ENCODE results near the gene CSTF2T.

Gene CSTF2T

GRCh38 chr10:51656503-51656902, 42.9 kb downstream of the CSTF2T start:
- DNase-seq (ENCODE audit: low read depth in 1 of 2, low spot score in 1 of 2) = no peak
- in situ Hi-C loops (cut with HindIII; ENCODE audit: low pct_unique_long_range_greater_than_20kb, low sequenced_read_pairs) = no loop called here
- no peak for TF ChIP-seq JUND (IDR thresholded peaks at IDR 0.05; ENCODE audit: low read depth)

GRCh38 chr10:51654918-51655317, 44.5 kb downstream of the CSTF2T start:
- no peak for TF ChIP-seq JUND (IDR thresholded peaks at IDR 0.05; ENCODE audit: low read depth)
- no peak for DNase-seq (ENCODE audit: low read depth in 1 of 2, low spot score in 1 of 2)
- in situ Hi-C loops (cut with HindIII; ENCODE audit: low pct_unique_long_range_greater_than_20kb, low sequenced_read_pairs) = no loop called here

DNA sequence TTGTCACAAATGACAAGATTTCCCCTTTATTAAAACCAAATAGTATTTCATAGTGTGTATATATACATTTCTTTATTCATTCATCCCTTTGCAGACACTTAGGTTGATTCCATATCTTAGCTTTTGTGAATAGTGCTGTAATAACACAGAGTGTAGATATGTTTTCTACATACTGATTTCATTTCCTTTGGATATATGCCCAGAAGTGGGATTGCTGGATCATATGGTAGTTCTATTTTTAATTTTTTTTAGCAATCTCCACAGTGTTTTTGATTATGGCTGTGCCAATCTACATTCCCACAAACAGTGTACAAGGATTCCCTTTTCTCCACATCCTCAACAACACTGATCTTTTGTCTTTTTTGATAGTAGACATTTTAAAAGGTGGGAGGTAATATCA, 46.4 kb downstream of the CSTF2T start:
- no peak for TF ChIP-seq JUND (IDR thresholded peaks at IDR 0.05; ENCODE audit: low read depth)
- in situ Hi-C loops (cut with HindIII; ENCODE audit: low pct_unique_long_range_greater_than_20kb, low sequenced_read_pairs) = no loop called here
- no peak for DNase-seq (ENCODE audit: low read depth in 1 of 2, low spot score in 1 of 2)

- no peak for DNase-seq (ENCODE audit: low read depth in 1 of 2, low spot score in 1 of 2)
- in situ Hi-C loops (cut with HindIII; ENCODE audit: low pct_unique_long_range_greater_than_20kb, low sequenced_read_pairs) = no loop called here
- no peak for TF ChIP-seq JUND (IDR thresholded peaks at IDR 0.05; ENCODE audit: low read depth)
Observed at GRCh38 chr10:51651063-51651462, 48.3 kb downstream of the CSTF2T start.

GRCh38 chr10:51649064-51649463, 50.3 kb downstream of the CSTF2T start:
- TF ChIP-seq JUND (IDR thresholded peaks at IDR 0.05; ENCODE audit: low read depth) = no peak
- DNase-seq (ENCODE audit: low read depth in 1 of 2, low spot score in 1 of 2) = no peak
- in situ Hi-C loops (cut with HindIII; ENCODE audit: low pct_unique_long_range_greater_than_20kb, low sequenced_read_pairs) = no loop called here

All from T47D (cell line).